B cell (primary cell): ENCODE data around the gene PRM1. TPM values are rescaled to one million over a fixed set of nuclear protein-coding genes. Genes with fewer than 3 reads are reported as not detected.

Experiments
- ATAC-seq: fragments of 200-7000 bp; cut with Tn5 transposase; one replicate; pipeline ENCODE4 v1.10.0; 2021; ENCODE audit warnings: low read depth, mild to moderate bottlenecking, moderate number of reproducible peaks, moderate library complexity
- CTCF ChIA-PET: fragments of 350-600 bp; sonication (Branson Sonifier 250); formaldehyde crosslinking; loops from one replicate; lab custom pipeline; 2021; ENCODE audit warnings: antibody characterized with exemption, inconsistent platforms; lab: Charles Lee
- POLR2A ChIA-PET: fragments of 350-600 bp; sonication (Branson Sonifier 250); formaldehyde crosslinking; loops from one replicate; lab custom pipeline; 2021; ENCODE audit warnings: antibody characterized with exemption; lab: Charles Lee
- DNase-seq: peaks from one replicate; pipeline ENCODE4 v3.0.0; 2013
- H2AFZ ChIP-seq: 2 replicates; pipeline ENCODE4 v1.6.1; 2012; ENCODE audit warnings: mild to moderate bottlenecking, low read depth, low read length; ENCODE audit not compliant: insufficient read depth, poor library complexity, severe bottlenecking
- H3K27ac ChIP-seq, 2 donors: 1 replicate in 1 of 2; 2 replicates in 1 of 2; pipeline ENCODE4 v1.5.1; 2012 to 2013; ENCODE audit warnings: low read length in 2 of 2, mild to moderate bottlenecking in 2 of 2, moderate library complexity in 1 of 2
- H3K27me3 ChIP-seq, 4 experiments: fragments of 200-600 bp in 1 of 4; sonication (generic) in 1 of 4; replicated peaks in 1 of 4; 1 replicate in 2 of 4; 2 replicates in 2 of 4; pipeline versions ENCODE4 v1.6.1 to v1.7.0; 2013 to 2016; ENCODE audit warnings: low read length in 3 of 4, mild to moderate bottlenecking in 2 of 4, mixed read lengths in 1 of 4, moderate library complexity in 1 of 4; ENCODE audit not compliant: insufficient read depth in 4 of 4, control insufficient read depth in 3 of 4; ENCODE audit errors: control extremely low read depth in 1 of 4
- H3K36me3 ChIP-seq, 2 experiments: replicated peaks in 1 of 2; 1 replicate in 1 of 2; 2 replicates in 1 of 2; pipeline versions ENCODE4 v1.6.1 to v1.7.1; 2013; ENCODE audit warnings: low read length in 1 of 2; ENCODE audit not compliant: insufficient read depth in 2 of 2, control insufficient read depth in 1 of 2; ENCODE audit errors: control extremely low read depth in 1 of 2, extremely low read depth in 1 of 2
- H3K4me1 ChIP-seq, 2 donors: fragments of 200-600 bp in 1 of 2; sonication (generic) in 1 of 2; 1 replicate in 1 of 2; 2 replicates in 1 of 2; pipeline versions ENCODE4 v1.5.1 to v1.6.1; 2013 to 2017; ENCODE audit warnings: low read length in 2 of 2; ENCODE audit not compliant: control insufficient read depth in 2 of 2, insufficient read depth in 2 of 2
- H3K4me2 ChIP-seq: replicated peaks from 2 replicates; pipeline ENCODE3; 2012; ENCODE audit warnings: mild to moderate bottlenecking, low read depth, low read length; ENCODE audit not compliant: poor library complexity, severe bottlenecking
- H3K4me3 ChIP-seq, 5 experiments: fragments of 200-600 bp in 1 of 5; sonication (generic) in 1 of 5; 1 replicate in 3 of 5; 2 replicates in 2 of 5; pipeline versions ENCODE4 v1.5.1 to v1.7.0; 2011 to 2016; ENCODE audit warnings: low read length in 4 of 5, mild to moderate bottlenecking in 4 of 5, low read depth in 2 of 5, control low read depth in 1 of 5, moderate library complexity in 1 of 5; ENCODE audit not compliant: insufficient read depth in 1 of 5; ENCODE audit errors: control extremely low read depth in 1 of 5, extremely low read depth in 1 of 5
- H3K79me2 ChIP-seq: fragments of 200-600 bp; sonication (generic); one replicate; pipeline ENCODE4 v1.6.0; 2016; ENCODE audit warnings: low read length; ENCODE audit not compliant: control insufficient read depth, insufficient read depth
- H3K9ac ChIP-seq: fragments of 200-600 bp; sonication (generic); 2 replicates; pipeline ENCODE4 v1.6.1; 2017; ENCODE audit warnings: mild to moderate bottlenecking, low read length, moderate library complexity
- H3K9me3 ChIP-seq, 3 donors: one replicate each; pipeline versions ENCODE4 v1.6.1 to v1.7.1; 2013; ENCODE audit warnings: low read length in 2 of 3; ENCODE audit not compliant: control insufficient read depth in 2 of 3, insufficient read depth in 1 of 3; ENCODE audit errors: control extremely low read depth in 1 of 3
- H4K20me1 ChIP-seq: 2 replicates; pipeline ENCODE4 v1.6.0; 2012; ENCODE audit warnings: mild to moderate bottlenecking, low read length; ENCODE audit not compliant: insufficient read depth, control insufficient read depth, poor library complexity, severe bottlenecking
- H3K27ac Mint-ChIP-seq: one replicate; pipeline ENCODE4 v1.8.0; 2021; ENCODE audit warnings: mixed read lengths
- H3K27me3 Mint-ChIP-seq: one replicate; pipeline ENCODE4 v1.8.0; 2021; ENCODE audit warnings: mixed read lengths
- H3K4me1 Mint-ChIP-seq: one replicate; pipeline ENCODE4 v1.8.0; 2021; ENCODE audit warnings: mixed read lengths
- H3K4me3 Mint-ChIP-seq: one replicate; pipeline ENCODE4 v1.8.0; 2021; ENCODE audit warnings: mixed read lengths
- H3K9me3 Mint-ChIP-seq: one replicate; pipeline ENCODE4 v1.8.0; 2022; ENCODE audit warnings: mixed read lengths; ENCODE audit not compliant: insufficient read depth
- CTCF ChIP-seq: fragments of 200-600 bp; IDR thresholded peaks from one replicate; pipeline ENCODE4 v1.8.0; 2022; ENCODE audit warnings: antibody characterized with exemption, mild to moderate bottlenecking
- EZH2 ChIP-seq: IDR thresholded peaks from 2 replicates; pipeline ENCODE4 v1.6.1; 2012; ENCODE audit warnings: borderline replicate concordance, low read depth, mild to moderate bottlenecking, moderate library complexity, low read length; ENCODE audit not compliant: insufficient read depth, poor library complexity, severe bottlenecking
- WGBS: methylation state at CpG from one replicate; pipeline ENCODE4 v1.1.5; 2013; ENCODE audit warnings: missing lambda C conversion rate; ENCODE audit not compliant: insufficient coverage; 5-methylcytosine and 5-hydroxymethylcytosine counted together
- intact Hi-C: fragments of 100-400 bp; cut with micrococcal nuclease; formaldehyde crosslinking; loops from one replicate; pipeline ENCODE4 v1.10.0; 2022
- polyA plus RNA-seq: library from polyadenylated mRNA; depleted of rRNA; stranded (reverse); fragments of >200 nt; gene quantifications from 2 replicates; pipeline ENCODE4 v1.2.3, GENCODE V29; 2012
- total RNA-seq, 2 donors: library from RNA; stranded (reverse); fragments of 120-200 nt in 1 of 2; gene quantifications; 1 replicate in 1 of 2; 2 replicates in 1 of 2; pipeline versions ENCODE4 v1.2.3 to v1.2.4, GENCODE V29; 2013 to 2022

The PRM1 gene
- total and polyA plus RNA-seq, 2 donors (not counting 1 experiment from before 2014, with no cell fraction given): not detected

GRCh38 chr16:11319529-11320146 is 38.5 kb upstream of the PRM1 start:
- Mint-ChIP-seq H3K27me3 (no peaks in the 10 kb centered on the region), H3K27ac (no peak overlapping the region), H3K9me3 (no peaks in the 10 kb centered on the region), H3K4me1 (peaks cover 21% of the 10 kb centered on the region), H3K4me3 (no peak overlapping the region)
- Histone ChIP-seq H3K4me2 (no peak overlapping the region), H3K4me1 (peaks cover 6 to 22% of the 10 kb centered on the region in 2 donors), H3K9me3 (peaks cover 0 to 3% (median 0%) of the 10 kb centered on the region in 3 donors), H2AFZ (no peak overlapping the region), H3K9ac (no peak overlapping the region), H3K4me3 (no peak overlapping the region), H4K20me1 (no peaks in the 10 kb centered on the region), H3K36me3 (no peaks in the 10 kb centered on the region), H3K27me3 (no peaks in the 10 kb centered on the region), H3K27ac (no peak overlapping the region), H3K79me2 (no peaks in the 10 kb centered on the region)
- ChIA-PET POLR2A (interaction anchor here (1.2 kb wide), 1 partner anchor 35 kb away, joined by 3 read pairs; no protein-coding TSS in a partner anchor), CTCF (interaction anchor here (0.7 kb wide), 1 partner anchor 35 kb away, joined by 4 read pairs; no protein-coding TSS in a partner anchor)
- ATAC-seq (no peak), DNase-seq (no peak)
- intact Hi-C loops: no loop called here
- no peak for TF ChIP-seq CTCF
- no peak for TF ChIP-seq EZH2
- 77% methylated on average over 6 of the region's 8 CpGs for WGBS

GRCh38 chr16:11318817-11319216 is 37.7 kb upstream of the PRM1 start:
- ChIA-PET CTCF (no interaction called here), POLR2A (interaction anchor here (0.7 to 1.3 kb wide), 2 partner anchors 10 to 63 kb away, joined by 5 to 8 read pairs; partner anchors contain the start of gene SOCS1)
- WGBS: 98% methylated on average over 8 of the region's 8 CpGs

More at GRCh38 chr16:11318817-11319216, 37.7 kb upstream of the PRM1 start:
- H2AFZ ChIP-seq: no peak overlapping the region
- H4K20me1 ChIP-seq: no peaks in the 10 kb centered on the region
- ATAC-seq (no peak), DNase-seq (no peak)
- H3K27ac ChIP-seq: no peak overlapping the region
- Mint-ChIP-seq H3K9me3 (no peaks in the 10 kb centered on the region), H3K4me1 (peaks cover 28% of the 10 kb centered on the region), H3K27ac (no peak overlapping the region), H3K4me3 (no peak overlapping the region), H3K27me3 (no peaks in the 10 kb centered on the region)
- H3K4me1 ChIP-seq: peaks cover 4 to 22% of the 10 kb centered on the region in 2 donors
- no peaks in the 10 kb centered on the region for H3K36me3 ChIP-seq
- no peaks in the 10 kb centered on the region for H3K79me2 ChIP-seq
- peaks cover 0 to 3% (median 0%) of the 10 kb centered on the region in 3 donors for H3K9me3 ChIP-seq
- H3K27me3 ChIP-seq: no peaks in the 10 kb centered on the region
- intact Hi-C loops: no loop called here
- H3K4me2 ChIP-seq: no peak overlapping the region
- H3K4me3 ChIP-seq: no peak overlapping the region
- TF ChIP-seq EZH2 (no peak), CTCF (no peak)
- H3K9ac ChIP-seq: no peak overlapping the region
